ENCODE data around the gene A3GALT2. TPM values are rescaled to one million over a fixed set of nuclear protein-coding genes. Genes with fewer than 3 reads are reported as not detected.

Gene A3GALT2
- polyA plus RNA-seq, 1 of the 3 experiments (the other 2 are of a cell fraction) = 0.07 TPM

GRCh38 chr1:33280091-33280661 lies 40.7 kb downstream of the A3GALT2 start:
- CTCF ChIA-PET = interaction anchor here (1.0 kb wide), 1 partner anchor 15 kb away, joined by 4 read pairs; no protein-coding TSS in a partner anchor

More at GRCh38 chr1:33280091-33280661, 40.7 kb downstream of the A3GALT2 start:
- Histone ChIP-seq H3K27ac (ENCODE audit: low read depth in 2 of 2, low read length in 1 of 2) (no peak overlapping the region), H3K9me3 (no peaks in the 10 kb centered on the region), H3K27me3 (ENCODE audit: insufficient read depth) (no peaks in the 10 kb centered on the region), H3K36me3 (replicated peaks in 1 of 2; ENCODE audit: control insufficient read depth in 1 of 2, insufficient read depth in 2 of 2, low read length in 1 of 2) (peaks cover 34 to 37% of the 10 kb centered on the region in 2 experiments), H3K9me2 (no peaks in the 10 kb centered on the region), H3K4me3 (ENCODE audit: low read depth in 2 of 2, low read length in 1 of 2) (no peak overlapping the region), H3K79me2 (ENCODE audit: insufficient read depth) (0 out of 2 replicates have a peak, but pooled peaks cover 3% of the 10 kb centered on the region), H4K20me1 (ENCODE audit: insufficient read depth) (peaks cover 5% of the 10 kb centered on the region), H3K4me2 (no peak overlapping the region), H3K4me1 (ENCODE audit: control insufficient read depth in 1 of 2, insufficient read depth in 2 of 2, low read depth in 1 of 2, low read length in 1 of 2) (peaks cover 0 to 5% of the 10 kb centered on the region in 2 experiments; a peak in 2 of 4 replicates), H3F3A (replicated peaks; ENCODE audit: insufficient read depth) (no peaks in the 10 kb centered on the region), H3K9ac (no peak overlapping the region), H2AFZ (ENCODE audit: low read depth) (no peak overlapping the region)
- no peak for DNase-seq
- WGBS (ENCODE audit: low lambda C conversion rate) = 97% methylated on average over 23 of the region's 29 CpGs
- POLR2A ChIA-PET = no interaction called here
- TF ChIP-seq YY1 (IDR thresholded peaks at IDR 0.05; ENCODE audit: low read depth) = no peak
- no peak for TF ChIP-seq MXI1 (IDR thresholded peaks at IDR 0.05; ENCODE audit: low read depth, low read length)
- TF ChIP-seq, protein P1, sequence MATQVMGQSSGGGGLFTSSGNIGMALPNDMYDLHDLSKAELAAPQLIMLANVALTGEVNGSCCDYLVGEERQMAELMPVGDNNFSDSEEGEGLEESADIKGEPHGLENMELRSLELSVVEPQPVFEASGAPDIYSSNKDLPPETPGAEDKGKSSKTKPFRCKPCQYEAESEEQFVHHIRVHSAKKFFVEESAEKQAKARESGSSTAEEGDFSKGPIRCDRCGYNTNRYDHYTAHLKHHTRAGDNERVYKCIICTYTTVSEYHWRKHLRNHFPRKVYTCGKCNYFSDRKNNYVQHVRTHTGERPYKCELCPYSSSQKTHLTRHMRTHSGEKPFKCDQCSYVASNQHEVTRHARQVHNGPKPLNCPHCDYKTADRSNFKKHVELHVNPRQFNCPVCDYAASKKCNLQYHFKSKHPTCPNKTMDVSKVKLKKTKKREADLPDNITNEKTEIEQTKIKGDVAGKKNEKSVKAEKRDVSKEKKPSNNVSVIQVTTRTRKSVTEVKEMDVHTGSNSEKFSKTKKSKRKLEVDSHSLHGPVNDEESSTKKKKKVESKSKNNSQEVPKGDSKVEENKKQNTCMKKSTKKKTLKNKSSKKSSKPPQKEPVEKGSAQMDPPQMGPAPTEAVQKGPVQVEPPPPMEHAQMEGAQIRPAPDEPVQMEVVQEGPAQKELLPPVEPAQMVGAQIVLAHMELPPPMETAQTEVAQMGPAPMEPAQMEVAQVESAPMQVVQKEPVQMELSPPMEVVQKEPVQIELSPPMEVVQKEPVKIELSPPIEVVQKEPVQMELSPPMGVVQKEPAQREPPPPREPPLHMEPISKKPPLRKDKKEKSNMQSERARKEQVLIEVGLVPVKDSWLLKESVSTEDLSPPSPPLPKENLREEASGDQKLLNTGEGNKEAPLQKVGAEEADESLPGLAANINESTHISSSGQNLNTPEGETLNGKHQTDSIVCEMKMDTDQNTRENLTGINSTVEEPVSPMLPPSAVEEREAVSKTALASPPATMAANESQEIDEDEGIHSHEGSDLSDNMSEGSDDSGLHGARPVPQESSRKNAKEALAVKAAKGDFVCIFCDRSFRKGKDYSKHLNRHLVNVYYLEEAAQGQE (IDR thresholded peaks at IDR 0.05; ENCODE audit: low read depth, low read length) = no peak
- no peak for TF ChIP-seq USF2 (IDR thresholded peaks at IDR 0.05; ENCODE audit: borderline replicate concordance, low read depth, low read length)
- no peak for TF ChIP-seq CHD2 (IDR thresholded peaks at IDR 0.05; ENCODE audit: low read length, partially characterized antibody)
- no peak for TF ChIP-seq ELF1 (IDR thresholded peaks at IDR 0.05)
- TF ChIP-seq CTCF (IDR thresholded peaks at IDR 0.05) = no peak
- TF ChIP-seq TAF1 (IDR thresholded peaks at IDR 0.05; ENCODE audit: borderline replicate concordance, low read depth, low read length) = no peak

Data from SK-N-SH (cell line).